ENCODE measurements around the gene TNRC6B.
A peak's percentile ranks its signal among the peaks of the same experiment; 100 is the strongest.
"Not testable (repeated sequence)": the region's sequence is repeated elsewhere in the genome, so short reads cannot be mapped to it uniquely, and the experiment has no call there.

The TNRC6B gene

DNA sequence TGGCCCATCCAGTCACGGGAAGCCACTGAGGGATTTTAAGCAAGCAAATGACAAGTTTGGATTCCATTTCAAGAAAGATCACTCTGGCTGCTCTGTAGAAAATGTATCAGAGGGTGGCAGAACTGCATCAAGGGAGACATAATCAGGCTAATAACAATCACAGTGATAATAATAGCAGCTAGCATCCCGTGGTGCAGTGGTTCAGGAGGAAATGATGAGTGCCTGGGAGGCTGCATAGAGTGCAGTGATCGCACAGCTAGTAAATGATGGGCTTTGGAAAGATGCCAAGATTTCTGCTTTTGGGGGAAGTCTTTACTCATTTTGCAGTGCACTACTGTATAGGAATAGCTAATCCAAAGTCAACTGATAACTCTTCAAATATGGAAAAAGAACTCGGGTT is 35.8 kb downstream of the TNRC6B start:
- DNase-seq (ENCODE audit: low read depth): no peak

DNA sequence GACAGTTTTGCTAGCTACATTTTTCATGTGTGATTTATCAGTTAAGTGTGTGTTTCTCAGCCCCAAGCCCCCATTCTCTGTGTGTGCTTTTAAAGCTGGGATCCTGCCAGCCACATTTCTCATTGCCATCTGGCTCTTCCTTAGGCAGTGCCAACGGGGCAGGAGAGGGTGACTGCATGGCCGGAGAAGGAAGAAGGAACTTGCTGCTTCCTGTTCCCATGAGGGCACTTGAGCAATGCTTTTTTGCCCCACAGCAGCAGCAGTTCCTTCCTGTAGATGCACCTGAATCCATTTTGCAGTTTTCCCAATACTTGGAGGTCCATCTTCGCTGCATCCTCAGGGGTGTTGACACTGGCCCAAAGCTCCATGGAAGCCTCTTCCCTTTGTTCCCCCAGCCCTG is 37.5 kb downstream of the TNRC6B start:
- no peak for DNase-seq (ENCODE audit: low read depth)

DNA sequence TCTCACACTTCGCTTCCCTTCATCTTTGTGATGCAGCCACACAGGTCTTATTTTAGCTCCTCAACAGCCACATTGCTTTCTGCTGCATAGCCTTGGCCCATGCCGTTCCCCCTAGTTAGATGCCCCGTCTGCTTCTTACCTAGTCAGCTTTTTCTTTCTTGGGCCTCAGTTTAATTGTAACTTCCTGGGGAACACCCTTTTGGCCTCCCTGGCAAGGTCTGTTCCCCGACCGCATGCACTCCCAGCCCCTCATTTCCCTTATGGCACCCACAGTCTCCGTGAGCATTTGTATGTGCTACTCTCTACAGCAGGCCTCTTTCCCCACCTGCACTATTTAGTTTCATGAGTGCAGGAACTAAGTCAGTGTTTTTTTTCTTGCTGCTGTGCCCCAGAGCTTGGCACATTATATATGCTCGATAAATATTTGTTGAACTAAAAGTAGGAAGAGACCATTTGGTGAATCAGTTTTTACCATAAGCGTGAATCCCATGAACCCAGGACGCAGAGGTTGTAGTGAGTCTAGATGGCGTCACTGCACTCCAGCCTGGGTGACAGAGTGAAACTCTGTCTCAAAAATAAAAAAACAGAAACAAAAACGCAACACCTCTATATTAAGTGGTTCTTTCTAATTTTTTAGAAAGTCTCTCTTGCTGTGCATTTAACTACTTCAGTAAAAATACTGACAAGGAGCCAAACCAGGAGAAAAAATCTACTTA is 38.5 kb downstream of the TNRC6B start:
- no peak for DNase-seq (ENCODE audit: low read depth)

DNA sequence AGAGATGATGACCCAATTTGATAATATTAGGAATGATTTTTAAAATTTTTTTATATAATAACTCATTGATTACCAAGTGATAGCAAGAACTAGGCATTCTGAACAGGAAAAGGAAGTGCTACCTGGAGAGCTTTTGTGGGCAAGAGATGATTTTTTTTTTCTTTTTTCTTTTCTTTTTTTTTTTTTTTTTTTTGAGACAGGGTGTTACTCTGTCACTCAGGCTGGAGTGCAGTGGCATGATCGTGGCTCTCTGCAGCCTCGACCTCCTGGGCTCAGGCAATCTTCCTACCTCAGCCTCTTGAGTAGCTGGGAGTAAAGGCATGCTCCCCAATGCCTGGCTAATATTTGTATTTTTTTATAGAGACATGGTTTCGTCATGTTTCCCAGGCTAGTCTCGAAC is 40.4 kb downstream of the TNRC6B start:
- DNase-seq (ENCODE audit: low read depth): no peak

DNA sequence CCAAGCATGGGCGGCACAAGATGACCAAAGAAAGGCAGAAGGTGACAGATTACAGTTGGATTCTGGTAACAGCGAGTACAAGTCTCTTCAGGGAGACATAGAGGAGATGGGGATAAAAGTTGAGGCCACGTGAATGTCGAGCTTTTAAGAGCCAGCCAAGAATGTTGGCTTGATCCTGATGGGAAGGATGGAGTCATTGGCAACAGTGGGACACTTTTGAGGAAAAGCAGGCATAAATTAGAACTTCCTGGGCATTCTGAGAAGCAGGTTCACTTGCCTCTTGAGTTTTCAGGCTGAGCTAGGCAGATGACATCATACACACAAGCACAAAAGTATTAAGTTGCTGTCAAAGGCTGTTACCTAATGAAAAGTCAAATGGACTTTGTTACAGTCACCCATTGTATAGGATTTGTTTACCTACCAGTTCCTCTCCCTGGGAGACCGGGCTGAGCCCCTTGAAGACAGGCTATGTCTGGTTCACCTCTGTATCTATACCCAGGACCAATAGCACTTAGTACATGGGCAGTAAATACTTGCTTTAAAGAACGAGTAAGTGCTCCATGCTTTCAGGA is 41.1 kb downstream of the TNRC6B start:
- DNase-seq (ENCODE audit: low read depth): no peak

DNA sequence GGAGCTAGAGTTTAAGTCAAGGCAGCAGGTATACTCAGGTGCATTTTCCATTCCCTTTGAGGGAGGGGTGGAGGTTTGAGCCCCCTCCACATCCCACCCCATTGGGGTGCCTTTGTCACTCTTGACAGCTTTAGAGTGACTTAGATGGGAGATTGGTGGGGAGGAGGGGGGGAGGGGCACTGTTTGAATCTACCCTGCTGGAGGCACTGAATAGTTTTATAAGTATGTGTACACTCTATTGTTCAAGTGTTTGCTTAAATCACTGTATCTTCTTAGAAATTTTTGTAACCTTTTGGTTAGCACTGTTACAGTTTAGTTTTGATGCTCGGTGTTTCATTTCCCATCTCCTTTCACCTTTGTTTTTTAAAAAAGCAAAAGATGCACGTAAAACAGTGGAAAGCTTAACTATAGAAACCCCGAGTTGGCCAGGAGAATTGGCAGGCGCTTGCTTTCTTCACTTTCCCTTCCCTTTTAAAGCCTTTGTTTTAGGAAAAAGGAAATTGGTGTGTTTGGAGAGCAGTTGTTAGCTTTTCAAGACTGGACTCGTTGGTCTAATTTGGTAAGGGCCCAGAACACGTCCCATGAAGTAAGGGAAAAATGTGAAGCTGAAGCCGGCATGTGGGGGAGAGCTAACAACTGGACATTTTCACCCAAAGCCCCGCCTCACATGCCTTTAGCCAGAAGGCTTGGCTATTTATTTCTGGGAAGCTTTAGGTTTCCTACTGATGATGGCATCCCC is 42.8 kb downstream of the TNRC6B start:
- no peak for DNase-seq (ENCODE audit: low read depth)

DNA sequence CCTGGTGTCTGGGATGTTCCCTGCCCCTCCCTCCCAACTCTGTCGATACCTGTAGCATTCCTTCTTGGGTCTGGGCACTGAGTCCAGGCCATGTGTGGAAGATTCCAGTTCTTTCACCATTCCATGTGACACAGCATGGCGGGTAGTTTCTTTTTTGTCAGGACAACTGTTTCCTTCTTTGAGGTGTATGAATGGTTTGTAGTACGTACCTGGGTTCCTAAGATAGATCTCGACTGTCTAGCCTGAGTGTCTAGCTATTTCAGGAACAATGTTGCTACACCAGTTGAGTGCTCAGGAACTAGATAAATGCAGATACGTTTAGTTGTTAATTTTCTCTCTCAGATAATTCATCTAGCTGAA is 43.3 kb downstream of the TNRC6B start:
- DNase-seq (ENCODE audit: low read depth): no peak

DNA sequence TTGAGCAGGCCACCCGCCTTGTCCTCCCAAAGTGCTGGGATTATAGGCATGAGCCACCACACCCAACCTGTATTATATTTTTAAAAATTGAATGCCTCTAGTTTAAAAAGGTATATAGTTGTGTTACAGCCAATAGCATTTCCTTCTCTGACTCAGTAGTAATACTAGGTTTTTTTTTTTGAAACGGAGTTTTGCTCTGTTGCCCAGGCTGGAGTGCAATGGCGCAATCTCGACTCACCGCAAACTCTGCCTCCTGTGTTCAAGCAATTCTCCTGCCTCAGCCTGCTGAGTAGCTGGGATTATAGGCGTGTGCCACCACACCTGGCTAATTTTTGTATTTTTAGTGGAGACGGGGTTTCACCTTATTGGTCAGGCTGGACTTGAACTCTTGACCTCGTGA is 45.3 kb downstream of the TNRC6B start:
- not testable (repeated sequence) for DNase-seq (ENCODE audit: low read depth)

DNA sequence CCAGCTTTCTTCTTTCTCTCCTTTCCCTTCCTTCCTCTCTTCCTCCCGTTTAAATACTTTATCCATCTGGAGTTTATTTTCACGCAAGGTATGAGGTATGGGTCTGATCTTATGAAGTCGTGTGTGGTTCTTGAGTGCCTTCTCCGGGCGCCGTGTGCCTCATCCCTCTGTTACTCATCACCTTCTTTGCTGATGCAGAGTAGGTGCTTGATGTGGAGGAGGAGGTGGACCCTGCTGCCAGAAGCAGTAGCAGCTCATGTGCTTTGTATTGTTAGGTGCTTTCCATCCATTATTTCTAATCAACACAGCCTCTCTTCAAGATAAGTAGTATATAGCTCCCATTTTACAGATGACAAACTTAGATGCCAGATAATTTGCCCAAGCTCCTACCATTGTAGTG is 47.0 kb downstream of the TNRC6B start:
- DNase-seq (ENCODE audit: low read depth): no peak

DNA sequence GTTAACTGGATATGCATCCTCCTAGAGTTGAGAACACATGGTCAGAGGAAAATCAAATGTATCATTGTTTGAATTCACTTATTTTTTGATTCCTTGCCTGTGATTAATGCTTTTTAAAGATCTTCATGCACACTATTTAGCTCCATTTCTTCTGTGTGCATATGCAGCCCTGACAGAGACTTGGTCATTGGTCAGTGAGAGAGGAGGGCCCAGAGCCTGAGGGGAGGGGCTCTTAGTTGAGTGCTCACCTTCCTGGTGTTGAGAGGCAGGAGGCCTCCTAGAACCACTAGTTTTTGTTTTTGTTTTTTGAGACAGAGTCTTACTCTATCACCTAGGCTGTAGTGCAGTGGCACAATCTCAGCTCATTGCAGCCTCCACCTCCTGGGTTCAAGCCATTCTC is 48.9 kb downstream of the TNRC6B start:
- DNase-seq (ENCODE audit: low read depth): no peak

DNA sequence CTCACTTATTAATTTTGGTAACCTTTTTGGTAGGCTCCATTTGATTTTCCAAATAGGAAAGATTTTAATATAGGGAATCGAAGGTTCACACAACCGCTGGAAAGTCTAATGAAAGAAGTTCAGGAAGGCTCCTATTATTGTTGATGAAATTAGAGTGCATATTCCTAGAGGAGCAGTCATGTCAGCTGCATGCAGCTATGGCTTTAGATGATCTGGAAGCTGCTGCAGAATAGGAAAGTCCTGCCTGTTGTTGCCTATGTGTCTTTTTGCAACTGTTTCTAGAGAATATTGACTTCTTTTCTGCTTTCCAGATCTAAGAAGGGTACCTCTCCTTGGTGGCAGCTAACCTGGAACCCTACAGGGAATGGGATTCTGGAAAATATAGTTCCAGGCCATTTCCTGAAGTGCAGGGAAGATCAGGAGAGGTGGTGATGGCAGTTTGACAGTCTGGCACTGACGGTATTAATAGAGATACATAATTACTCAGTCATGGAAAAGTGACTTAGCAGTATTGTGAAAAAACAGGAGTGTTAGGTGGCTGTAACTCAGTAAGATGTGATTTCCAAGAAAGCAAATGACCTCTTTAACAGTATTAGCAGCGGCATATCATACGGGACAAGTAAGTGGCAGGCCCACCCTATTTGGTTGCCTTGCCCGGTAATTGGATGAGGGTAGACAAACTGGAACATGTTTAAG is 54.0 kb downstream of the TNRC6B start:
- DNase-seq (ENCODE audit: low read depth): no peak

DNA sequence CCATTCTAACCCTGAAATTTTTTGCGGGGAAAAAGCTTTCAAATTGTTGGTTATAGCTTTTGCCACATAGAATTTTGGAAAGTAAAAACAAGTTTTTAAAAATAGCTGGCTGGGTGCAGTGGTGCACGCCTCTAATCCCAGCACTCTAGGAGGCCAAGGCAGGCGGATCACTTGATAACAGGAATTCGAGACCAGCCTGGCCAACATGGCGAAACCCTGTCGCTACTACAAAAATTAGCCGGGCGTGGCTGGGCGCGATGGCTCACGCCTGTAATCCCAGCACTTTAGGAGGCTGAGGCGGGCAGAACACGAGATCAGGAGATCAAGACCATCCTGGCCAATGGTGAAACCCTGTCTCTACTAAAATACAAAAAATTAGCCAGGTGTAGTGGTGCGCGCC is 54.9 kb downstream of the TNRC6B start:
- DNase-seq (ENCODE audit: low read depth): no peak

DNA sequence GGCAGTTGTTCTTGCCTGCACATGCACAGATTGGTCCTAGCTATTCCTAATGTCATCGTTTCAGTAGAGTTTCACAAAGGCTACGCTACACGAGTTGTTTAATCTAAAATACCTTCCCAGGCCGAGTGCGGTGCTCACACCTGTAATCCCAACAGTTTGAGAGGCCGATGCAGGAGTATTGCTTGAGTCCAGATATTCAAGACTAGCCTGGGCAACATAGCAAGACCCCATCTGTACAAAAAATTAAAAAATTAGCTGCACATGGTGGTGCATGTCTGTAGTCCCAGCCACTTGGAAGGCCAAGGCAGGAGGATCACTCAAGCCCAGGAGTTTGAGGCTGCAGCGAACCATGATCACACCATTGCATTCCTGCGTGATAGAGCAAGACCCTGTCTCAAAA is 56.2 kb downstream of the TNRC6B start:
- no peak for DNase-seq (ENCODE audit: low read depth)

DNA sequence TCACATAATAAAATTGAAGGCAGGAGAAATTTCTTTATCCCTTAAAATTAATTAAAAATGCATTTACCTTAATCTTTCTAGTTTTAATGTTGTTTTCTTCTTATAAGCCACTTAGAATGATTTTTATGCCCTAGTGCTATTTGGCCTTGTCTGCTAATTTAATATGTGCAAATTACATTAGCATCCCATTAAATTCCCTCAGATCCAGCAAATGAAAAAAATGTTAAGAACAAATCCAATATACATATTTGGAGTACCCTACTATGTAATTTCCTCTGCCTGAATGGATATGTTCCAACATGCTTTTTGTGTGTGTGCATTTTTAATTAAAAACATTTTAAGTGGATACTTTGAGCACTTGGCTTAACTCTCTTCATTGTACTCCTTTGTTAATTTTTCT is 56.9 kb downstream of the TNRC6B start:
- DNase-seq (ENCODE audit: low read depth): no peak

DNA sequence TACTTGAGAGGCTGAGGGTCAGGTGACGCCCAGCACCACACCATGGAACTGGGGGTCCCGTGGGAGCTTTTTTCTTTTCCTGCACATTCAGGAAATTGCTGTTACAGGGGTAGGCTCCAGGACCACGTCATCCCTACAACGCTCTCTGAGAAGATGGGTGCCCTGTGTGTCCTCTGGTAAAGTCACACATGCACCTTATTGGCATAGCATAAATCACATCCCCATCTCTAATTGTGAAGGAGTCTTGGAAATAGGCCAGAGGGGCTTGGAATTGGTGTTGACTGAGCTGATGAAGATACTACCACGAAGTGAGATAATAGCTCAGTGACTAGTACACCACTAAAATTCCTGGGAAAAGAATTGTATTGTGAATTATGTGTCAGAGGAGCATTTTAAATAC is 57.6 kb downstream of the TNRC6B start:
- no peak for DNase-seq (ENCODE audit: low read depth)

DNA sequence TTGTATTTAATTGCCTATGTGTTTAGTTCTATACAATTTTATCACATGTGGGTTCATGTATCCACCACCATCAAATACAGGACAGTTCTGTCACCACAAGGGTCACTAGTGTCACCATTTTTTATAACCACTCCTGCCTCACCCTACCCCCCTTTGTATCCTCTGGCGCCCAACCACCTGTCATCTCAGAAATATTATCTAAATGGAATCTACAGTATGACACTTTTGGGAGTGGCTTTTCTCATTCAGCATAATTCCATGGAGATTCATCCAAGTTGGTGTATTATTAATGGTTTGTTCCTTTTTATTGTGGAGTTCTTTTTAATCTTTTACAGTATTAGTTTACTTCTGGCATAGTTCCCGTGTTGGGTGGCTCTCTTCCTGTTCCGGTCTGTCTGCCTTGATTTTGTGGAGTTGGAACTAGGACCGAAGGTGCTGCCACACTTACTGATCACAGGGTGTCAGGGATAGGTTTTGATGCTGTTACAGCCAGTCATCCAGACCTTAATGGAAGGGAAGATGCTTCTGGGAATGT is 58.5 kb downstream of the TNRC6B start:
- DNase-seq (ENCODE audit: low read depth): no peak

DNA sequence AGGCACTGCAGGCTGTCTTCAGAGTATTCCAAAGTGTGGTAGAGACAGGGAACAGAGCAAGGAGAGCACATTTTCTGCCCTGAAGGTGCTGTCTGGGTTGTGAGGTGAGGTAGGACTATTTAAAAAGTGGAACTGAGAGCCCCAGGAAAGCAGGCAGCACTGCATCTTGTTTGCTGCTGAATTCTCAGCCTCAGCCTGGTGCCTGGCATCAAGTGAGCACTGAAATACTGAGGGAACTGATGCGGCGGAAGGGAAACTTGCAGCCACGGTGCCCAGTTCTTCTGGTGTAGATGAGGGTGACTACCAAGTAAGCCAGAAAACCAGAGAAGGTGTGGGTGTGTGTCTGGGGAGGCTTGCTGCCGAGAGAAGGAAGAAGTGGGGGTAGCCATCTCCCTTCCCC is 59.5 kb downstream of the TNRC6B start:
- no peak for DNase-seq (ENCODE audit: low read depth)

DNA sequence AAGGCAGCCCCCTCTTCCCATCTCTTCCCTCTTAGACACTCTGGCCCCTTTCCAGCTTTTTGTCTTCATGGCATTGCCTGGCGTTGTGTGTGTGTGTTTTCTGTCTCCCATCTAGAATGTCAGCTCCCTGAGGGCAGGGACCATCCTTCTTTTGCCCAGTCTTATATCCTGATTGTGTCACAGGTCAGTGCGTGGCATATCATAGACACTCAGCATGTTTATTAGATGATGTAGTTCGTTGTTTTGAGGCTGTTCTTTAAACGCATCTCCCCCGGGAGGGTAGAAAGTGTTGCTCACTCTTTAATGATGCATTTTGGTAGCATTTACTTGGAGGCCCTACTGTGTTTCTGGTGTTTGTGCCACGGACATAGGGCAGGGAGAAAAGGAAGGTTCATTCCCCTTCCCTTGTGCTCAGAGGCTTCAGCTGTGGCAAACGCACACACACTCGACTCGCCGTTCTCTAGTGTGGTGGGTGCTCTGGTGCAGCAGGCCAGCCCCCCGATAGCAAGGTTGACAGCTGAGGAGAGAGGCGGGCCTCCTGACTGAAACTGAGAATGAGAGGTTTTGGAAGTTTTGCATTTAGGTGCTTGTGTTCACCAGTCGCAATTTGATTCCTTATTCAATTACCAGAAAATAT is 60.2 kb downstream of the TNRC6B start:
- DNase-seq (ENCODE audit: low read depth): no peak

DNA sequence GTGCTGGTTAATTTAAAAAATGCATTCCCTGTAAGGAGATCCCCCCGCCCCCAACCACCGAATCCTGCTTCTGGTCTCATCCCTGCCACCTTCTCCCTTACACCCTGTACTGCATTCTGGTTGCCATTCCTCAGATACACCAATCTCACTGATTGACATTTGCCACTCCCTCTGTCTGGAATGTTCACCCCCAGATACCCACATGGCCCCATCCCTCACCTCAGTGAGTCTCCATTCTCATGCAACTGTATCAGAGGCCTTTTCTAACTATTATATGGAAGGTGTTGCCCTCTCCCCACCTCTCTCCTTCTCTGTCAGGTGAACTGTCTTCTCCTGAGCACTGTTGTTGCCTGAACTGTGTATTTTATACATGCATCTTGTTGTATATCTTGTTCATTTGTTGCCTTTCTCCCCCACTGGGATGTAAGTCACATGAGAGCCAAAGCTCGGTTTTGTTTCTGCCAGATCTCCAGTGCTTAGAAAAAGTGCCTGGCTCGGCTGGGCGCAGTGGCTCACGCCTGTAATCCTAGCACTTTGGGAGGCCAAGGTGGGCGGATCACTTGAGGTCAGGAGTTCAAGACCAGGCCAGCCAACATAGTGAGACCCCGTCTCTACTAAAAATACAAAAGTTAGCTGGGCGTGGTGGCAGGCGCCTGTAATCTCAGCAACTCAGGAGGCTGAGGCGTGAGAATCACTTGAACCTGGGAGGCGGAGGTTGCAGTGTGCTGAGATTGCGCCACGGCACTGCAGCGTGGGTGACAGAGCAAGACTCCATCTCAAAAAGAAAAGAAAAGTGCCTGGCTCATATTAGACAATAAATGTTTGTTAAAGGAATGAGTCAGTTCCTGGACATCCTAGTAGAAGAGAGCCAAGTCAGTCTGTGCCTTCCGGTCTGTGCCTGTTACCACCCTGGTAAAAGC is 61.0 kb downstream of the TNRC6B start:
- peak; percentile 36 for DNase-seq (ENCODE audit: low read depth)

DNA sequence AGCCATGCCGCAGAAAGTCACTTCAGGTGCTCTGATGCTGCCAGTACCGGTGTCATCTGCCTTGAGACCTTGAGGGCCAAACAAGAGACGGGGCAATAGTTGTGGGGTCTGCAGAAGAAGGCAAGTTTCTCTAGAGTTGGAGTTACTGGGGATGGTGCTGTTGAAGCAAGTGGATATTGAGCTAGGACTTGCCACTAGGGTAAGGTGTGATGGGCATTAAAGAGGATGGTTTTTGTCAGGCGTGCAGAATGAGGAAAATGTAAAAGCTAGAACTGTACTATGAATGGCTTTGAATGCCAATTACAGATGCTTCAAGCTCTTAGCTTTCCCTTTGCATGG is 61.6 kb downstream of the TNRC6B start:
- DNase-seq (ENCODE audit: low read depth): no peak

DNA sequence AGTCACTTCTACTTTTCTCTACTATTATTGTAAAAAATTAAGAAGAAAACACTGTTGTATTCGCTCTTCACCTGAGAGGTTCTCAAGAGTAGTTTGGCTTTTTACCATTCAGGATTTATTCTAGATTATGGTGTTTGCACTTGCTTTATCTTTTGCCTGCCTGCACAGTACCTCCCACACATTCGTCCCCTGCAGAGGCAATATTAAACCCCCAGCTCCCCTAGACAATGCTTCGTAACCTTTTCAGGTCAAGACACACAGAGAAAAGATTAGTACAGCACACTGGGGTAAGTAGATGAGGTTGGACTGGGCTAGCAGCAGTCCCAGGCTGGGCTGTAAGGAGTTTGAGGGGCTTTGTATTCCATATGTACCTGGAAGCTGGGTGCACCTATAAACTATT is 62.4 kb downstream of the TNRC6B start:
- no peak for DNase-seq (ENCODE audit: low read depth)

All from stromal cell of bone marrow (primary cell).